NCI-H1092 treated with DMSO at 0.1 percent for 48 hours (cell line): ENCODE results near the gene SLC20A1.
A peak's percentile ranks its signal among the peaks of the same experiment; 100 is the strongest.
"Not testable (repeated sequence)": the region's sequence is repeated elsewhere in the genome, so short reads cannot be mapped to it uniquely, and the experiment has no call there.

Experiments
- DNase-seq: peaks from one replicate; lab custom pipeline; 2025; lab: John Stamatoyannopoulos, UW

Gene SLC20A1

DNA sequence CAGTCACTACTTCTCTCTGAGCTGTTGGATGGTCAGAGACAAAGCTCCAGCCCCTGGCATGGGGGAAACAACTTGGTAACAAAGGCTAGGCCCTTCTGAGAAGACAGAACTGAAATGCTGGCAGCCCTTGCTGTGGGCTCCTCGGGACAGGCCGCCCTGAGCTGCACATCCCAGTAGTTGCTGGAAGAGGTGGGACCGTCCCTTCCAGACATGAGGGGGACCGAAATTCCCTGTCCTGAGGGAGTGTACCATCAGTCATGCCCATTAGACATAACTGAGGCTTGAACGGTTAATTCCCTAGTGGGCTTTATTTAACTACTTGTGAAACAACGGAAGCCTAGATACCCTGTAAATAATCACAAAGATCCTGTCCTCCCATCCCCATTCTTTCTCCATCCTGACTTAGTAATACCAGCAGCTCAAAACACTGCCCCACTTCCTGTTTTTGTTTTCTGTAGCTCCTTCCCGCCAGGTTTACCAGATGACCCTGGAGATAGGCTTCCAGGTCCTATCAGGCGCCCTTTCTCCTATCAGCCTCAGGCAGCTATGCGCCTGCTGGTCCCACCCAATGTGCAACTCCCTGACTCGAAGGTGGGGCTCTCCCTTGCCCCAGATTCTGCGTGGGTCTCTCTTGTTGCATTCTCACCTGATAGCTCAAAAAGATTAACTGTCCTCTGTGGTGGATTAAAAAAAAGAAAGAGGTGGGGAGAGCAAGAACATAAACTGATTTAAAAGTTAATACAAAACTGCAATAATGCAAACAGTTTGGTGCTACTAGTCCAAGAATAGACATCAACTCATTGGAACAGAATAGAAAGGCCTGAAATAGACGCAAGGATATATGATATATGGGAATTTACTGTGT is 38.0 kb downstream of the SLC20A1 start:
- no peak for DNase-seq

DNA sequence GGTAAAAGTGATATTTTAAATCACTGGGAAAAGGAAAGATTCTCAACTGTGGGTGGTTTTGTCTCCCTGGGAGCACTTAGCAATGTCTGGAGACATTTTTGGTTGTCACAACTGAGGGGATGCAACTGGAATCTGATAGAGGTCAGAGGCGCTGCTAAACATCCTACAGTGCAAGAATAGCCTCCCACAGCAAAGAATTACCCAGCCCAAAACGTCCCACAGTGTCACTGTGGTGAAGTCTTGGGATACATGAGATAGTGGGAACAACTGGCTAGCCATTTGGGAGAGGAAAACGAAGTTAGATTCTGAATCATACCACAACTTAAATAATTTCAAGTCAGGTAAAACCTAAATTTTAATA is 38.7 kb downstream of the SLC20A1 start:
- no peak for DNase-seq

DNA sequence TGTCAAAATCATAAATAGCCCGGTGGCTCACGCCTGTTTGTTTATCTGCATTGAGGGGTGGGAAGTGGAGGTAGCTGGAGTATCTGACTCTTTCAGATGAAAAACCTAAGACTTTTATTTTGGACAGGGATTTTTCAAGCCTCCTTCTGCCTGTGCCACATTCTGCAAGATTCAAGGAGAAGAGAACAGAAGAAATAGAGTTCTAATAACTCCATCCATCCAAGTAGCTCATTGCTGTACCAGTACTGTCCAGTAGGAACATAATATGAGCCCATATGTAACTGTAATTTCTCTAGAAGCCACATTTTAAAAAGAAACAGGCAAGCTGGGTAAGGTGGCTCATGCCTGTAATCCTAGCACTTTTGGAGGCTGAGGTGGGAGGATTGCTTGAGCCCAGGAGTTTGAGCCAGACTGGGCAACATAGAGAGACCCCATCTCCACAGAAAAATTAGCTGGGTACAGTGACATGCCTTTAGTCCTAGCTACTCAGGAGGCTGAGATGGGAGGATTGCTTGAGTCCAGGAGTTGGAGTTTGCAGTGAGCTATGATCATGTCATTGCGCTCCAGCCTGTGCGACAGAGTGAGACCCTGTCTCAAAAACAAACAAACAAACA is 39.6 kb downstream of the SLC20A1 start:
- no peak for DNase-seq

DNA sequence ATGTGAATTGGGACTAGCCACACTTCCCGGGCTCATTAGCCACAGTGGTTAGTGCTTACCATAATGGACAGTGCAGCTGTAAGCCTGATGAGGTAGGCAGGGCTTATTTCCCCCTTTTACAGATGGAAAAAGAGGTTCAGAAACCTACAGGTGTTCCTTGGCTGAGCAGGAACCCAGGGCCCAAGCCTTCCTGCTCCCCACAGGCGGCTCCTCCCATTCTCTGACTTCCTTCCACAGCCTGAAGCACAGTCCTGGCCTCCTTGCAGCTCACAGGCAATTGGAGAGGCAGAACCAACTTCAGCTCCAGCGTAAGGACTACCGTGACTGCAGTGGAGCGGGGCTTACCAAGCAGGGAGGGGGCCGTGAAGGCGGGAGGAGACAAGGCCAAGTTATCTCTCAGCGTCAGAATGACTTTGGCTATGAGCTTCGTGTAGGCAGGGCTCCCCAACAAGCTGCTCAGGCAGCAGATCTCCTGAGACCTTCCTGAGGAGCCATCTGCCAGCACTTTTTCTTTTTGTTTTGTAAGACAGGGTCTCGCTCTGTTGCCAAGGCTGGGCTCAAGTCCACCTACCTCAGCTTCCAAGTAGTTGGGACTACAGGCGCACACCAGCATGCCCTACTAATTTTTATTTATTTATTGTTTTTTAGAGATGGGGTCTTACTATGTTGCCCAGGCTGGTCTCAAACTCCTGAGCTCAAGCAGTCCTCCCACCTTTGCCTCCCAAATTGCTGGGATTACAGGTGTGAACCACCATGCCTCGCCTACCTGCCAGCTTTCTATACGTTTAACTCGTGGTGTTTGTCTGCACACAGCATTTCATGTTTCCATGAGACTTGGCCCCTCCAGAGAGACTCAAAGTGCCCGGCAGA is 40.8 kb downstream of the SLC20A1 start:
- no peak for DNase-seq

DNA sequence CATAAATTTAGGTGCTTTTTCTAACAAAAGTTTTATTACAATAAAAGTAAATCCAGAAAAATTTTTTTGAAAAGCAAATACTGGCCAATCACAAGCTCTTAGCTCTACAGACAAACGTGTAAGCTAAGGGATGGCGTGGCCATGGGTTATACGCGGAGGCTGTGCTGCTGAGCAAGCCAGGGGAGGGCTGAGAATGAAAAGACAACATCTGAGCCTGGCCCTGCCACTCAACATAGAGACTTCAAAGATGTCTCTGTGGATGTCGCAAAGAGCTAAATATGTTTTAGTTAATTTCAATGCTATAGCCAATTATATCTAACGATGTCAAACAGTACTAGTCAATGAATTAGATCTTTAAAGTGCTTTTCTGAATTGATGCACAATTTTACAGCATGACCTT is 41.8 kb downstream of the SLC20A1 start:
- DNase-seq: no peak

DNA sequence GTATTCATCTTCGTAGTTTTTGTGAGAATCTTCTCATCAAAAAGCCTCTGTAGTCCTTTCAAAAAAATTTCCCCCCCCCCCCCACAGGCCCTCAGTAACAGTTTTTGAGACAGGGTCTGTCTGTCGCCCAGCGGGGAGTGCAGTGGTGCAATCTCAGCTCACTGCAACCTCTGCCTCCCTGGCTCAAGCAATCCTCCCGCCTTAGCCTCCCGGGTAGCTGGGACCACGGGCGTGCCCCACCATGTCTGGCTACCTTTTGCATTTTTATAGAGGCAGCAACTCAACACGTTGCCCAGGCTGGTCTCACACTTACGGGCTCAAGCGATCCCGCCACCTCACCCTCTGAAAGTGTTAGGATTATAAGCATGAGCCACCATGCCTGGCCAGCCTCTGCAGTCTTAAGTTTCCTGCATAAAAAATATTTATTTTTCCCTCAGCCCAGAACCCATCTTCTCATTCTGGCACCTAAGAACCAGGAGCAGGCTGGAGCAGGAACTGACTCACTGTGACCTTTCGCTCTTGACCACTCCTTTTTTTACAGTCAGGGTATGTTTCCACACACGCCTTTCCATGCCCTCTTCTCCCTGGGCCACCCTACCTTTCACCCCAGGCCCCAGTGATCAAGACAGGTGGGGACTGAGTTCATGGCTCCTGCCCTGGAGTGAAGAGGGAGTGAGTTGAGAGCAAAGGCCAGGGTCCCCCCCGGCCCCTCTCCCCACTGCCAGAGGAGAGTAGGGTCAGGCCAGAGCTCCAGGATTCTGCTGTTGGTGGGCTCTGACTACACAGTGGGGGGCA is 42.5 kb downstream of the SLC20A1 start:
- no peak for DNase-seq

DNA sequence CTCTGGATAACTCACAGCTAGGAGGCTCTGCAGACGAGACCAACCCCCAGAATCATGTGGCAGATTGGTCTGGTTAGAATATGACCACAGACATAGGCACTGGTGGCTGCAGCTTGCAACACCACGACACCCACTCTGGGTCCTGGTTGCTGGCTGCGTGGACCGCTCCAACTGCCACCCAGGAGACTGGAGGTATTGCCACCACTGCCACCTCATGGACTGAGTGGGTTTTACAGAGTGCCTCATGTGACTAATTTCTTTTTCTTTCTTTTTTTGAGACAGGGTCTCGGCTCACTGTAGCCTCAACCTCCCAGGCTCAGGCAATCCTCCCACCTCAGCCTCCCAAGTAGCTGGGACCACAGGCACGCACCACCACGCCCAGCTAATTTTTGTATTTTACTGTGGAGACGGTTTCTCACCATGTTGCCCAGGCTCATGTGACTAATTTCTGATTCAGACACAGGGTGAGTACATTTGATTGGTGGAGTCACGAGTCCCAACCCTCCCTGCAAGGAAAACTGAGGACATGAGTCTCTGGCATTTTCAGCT is 45.2 kb downstream of the SLC20A1 start:
- peak; percentile 4 for DNase-seq

DNA sequence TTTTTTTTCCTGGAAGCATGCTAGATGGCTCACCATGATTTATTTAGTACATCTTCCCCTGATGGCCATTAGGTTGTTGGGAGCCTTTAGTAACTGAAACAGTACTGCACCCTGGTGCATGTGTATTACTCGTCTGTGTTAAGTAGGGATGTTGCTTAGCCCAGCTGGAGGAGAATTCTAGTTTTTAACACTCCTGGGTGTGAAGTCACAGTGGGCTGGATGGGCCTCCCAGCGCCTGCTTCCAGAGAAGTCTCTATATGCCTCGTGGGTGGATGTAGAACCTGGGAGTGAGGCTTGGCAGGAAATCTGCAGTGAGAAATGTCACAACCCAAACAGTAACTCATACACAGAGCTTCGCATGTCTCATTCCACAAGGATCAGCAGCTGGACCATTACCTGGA is 46.1 kb downstream of the SLC20A1 start:
- DNase-seq: no peak

DNA sequence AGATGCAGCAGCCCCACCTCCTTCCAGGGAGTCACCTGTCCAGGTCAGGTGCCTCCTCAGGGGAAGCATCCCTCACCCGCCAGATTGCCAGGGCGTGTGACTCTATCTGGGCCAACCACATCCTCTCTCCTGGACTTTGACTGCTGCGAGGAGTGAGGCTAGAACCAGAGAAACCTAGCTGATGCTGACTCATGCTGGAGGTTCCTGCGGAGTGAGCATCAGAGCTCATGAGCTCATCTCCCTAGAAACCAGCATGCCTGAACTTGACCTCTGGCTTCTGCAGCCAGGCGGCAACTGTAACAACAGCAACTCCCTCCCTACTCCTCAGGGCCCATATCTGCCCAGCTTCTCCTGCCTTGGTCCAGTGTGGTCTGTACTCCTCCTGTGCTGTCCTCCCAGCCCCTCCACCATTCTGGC is 46.8 kb downstream of the SLC20A1 start:
- no peak for DNase-seq

DNA sequence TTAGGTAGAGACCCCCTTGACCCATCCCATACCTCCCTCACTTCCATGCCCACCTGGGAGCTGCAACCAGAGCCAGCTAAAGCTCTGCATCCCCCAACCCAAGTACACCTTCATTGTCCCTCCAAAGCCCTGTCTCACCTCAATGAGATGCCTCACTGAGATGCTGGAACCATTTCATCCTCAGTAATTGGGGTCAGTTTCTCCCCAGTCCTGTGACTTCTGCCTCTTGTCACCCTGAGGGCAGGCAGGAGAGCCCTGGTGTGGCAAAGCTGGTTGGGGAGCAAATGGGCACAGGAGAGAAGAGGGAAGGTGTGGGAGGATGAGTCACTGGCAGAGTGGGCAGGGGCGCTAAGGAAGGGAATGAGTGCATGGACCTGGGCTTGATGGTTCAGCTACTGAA is 47.2 kb downstream of the SLC20A1 start:
- no peak for DNase-seq

DNA sequence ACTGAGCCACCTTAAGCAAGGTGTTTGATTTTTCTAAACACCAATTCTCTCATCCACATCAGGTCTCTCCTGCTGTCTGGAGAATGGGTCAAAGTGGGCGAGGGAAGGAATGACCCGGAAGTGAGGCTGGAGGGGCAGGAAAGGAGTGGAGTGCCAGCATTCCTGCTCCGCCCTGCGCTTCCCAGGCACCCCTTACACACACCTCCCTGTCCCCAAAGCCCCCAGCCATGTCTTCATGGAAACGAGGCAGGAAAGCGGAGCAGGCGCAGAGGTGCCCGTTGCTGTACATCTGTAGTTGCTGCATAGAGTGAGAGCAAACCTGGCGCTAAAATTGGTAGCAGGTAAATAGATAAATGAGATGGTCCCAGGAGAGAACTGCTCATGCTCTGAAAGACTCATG is 47.9 kb downstream of the SLC20A1 start:
- DNase-seq: no peak

DNA sequence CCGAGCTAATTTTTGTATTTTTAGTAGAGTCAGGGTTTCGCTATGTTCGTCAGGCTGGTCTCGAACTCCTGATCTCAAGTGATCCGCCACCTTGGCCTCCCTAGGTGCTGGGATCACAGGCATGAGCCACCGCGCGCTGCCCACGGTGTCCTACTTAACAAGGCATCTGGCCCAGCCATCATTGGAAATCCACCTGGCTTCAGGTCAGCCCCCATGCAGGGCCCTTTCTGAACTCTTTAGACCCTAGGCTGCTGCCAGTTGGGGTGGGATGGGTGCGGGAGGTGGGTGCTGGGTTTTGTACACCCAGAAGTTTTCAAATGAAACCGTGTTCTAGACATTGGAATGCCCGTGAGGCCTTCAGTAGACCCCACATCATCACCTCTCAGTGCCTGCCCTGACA is 48.4 kb downstream of the SLC20A1 start:
- no peak for DNase-seq

DNA sequence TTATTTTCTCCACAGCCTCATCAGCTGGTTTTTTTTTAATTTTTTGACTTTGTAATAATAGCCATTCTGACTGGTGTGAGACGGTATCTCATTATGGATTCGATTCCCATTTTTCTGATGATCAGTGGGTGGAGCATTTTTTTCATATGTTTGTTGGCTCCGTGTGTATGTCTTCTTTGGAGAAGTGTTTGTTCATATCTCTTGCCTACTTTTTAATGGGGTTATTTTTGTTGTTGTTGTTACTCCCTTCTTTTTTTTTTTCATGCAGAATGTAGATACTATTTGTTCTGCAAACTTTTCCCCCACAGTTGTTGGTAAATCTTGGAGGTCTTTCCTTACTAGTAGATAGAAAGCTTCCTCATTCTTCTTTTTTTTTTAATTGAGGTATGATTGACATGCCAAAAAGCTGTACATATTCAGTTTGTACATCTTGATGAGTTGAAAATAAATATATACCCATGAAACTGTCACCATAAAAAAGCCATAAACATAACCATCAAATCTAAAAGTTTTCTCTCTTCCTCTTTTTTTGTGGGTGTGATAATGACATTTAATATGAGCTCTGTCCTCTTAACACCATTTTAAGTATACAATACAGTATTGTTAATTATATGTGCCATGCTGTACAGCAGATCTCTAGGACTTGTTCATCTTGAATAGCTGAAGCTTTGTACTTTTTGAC is 53.2 kb downstream of the SLC20A1 start:
- no peak for DNase-seq

DNA sequence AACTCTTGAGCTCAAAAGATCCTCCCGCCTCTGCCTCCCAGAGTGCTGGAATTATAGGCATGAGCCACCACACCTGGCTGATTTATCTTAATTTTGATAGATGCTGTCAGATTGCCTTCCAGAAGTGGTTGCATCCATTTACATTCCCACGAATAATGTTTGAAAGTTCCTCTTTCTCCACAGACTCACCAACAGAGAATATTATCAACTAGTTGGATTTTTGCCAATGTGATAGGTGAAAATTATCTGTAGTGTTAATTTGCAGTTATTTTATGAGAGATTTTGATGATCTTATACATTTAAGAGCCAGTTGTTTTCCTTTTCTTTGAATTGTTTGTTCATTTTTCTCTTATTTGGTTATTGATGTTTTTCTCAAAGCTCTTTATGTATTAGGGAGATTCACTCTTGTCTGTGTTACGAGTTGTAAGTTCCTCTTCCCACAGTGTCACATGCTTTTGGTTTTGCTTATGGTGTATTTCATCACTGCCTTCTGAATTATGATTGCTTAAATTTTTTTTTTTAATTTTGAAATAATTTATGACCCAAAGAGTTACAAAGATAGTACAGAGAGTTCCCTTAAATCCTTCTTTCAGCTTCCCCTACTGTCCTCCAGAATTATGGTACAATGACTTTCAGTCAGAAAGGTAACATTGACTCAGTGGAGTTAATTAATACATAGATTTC is 54.4 kb downstream of the SLC20A1 start:
- no peak for DNase-seq

DNA sequence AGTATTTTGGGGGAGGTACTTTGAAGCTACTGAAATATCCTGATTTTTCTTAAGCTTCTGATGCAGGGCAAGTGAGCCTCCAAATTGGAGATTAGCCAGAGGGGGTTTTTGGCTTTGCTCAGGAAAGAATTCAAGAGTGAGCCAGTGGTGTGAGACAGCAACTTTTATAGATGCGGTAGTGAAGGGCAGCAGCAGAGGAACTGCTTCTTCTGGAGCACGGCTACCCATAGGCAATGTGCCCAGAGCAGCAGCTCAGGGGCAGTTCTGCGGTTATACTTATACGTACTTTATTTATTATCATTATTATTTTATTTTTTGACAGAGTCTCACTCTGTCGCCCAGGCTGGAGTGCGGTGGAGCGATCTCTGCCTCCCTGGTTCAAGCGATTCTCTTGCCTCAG is 55.3 kb downstream of the SLC20A1 start:
- no peak for DNase-seq

DNA sequence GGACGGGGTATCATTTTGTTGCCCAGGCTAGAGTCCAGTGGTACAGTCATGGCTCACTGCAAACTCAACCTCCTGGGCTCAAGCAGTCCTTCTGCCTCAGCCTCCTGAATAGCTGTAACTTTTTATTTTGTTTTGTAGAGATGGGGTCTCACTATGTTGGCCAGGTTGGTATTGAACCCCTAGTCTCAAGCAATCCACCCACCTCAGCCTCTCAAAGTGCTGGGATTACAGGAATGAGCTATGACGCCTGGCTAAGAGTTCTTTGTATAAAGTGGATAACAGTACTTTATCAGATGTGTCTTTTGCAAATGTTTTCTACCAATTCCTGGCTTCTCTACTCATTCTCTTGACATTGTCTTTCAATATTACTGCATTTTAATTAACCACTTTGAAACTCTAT is 57.9 kb downstream of the SLC20A1 start:
- no peak for DNase-seq

DNA sequence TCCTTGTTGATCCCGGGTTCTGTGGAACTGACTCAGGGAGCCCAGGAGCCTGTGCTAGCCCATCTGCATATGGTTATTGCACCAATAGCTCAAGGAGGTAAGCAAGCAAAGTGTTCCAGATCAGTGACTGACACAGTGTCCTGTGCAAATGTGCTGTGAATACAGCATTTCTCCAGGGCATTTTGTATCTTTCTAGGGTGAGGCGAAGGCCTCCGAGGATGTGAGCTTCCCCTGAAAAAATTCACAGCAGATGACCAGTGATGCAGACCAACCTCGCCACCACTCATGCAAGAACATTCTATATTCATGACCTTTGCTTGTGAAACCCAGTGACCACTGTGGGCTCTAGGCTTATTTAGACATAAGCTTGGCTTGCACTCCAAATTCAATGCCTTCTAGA is 59.8 kb downstream of the SLC20A1 start:
- DNase-seq: no peak

DNA sequence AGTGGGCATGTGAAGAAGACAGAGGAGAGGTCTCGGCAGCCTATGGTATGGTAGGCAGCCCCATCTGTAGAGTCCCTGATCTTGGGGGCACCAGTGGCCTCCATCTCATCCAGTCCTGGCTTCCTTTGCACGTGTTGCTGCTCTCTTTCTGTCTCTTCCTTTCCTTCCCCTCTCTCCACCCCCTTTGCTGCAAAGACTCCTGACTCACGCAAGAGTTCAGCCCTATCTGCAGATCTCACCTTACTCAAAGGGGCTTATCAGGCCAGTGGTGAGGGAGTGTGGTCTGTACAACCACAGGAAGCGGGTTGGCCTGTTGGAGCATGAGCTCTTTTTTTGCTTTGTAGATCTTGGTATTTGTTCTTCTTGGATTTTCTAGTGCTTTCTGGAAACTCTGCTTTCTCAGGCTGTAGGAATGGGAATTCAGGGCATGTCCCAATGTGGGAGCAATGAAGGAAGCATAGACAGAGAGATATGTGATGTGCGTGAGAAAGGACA is 60.5 kb downstream of the SLC20A1 start:
- DNase-seq: no peak

DNA sequence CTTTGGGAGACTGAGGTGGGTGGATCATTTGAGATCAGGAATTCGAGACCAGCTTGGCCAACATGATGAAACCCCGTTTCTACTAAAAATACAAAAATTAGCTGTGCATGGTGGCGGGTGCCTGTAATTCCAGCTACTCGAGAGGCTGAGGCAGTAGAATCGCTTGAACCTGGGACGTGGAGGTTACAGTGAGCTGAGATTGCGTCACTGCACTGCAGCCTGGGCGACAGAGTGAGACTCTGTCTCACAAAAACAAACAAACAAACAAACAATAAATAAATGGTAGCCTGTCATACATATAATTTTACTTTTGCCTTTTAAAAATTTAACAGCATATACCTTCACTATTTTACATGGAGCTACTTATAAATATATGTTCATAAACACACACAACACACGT is 61.2 kb downstream of the SLC20A1 start:
- not testable (repeated sequence) for DNase-seq

DNA sequence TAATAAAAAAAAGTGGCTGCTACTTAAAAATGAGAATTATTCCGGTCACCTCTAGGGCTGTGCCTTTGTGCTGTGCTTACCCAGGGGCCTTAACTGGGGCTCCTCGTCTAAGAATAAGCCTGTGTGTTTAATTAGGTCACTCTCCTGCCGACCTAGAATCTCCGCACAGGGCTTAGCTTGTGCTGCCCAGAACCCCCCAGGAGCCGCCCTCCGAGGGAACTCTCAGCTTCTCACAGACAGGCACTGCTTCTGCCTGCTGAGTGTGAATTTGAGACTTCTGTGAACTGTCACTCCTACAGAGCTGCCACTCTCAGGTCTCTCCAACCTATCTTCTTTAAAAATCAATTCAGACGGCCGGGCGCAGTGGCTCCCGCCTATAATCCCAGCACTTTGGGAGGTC is 63.2 kb downstream of the SLC20A1 start:
- DNase-seq: no peak
